ENCODE data around the gene FGF14. TPM values are rescaled to one million over a fixed set of nuclear protein-coding genes. Genes with fewer than 3 reads are reported as not detected.

The FGF14 gene
- total and polyA plus RNA-seq, 4 experiments from 2014 or later = 0.33 to 0.55 (median 0.35) TPM; not detected in 1

DNA sequence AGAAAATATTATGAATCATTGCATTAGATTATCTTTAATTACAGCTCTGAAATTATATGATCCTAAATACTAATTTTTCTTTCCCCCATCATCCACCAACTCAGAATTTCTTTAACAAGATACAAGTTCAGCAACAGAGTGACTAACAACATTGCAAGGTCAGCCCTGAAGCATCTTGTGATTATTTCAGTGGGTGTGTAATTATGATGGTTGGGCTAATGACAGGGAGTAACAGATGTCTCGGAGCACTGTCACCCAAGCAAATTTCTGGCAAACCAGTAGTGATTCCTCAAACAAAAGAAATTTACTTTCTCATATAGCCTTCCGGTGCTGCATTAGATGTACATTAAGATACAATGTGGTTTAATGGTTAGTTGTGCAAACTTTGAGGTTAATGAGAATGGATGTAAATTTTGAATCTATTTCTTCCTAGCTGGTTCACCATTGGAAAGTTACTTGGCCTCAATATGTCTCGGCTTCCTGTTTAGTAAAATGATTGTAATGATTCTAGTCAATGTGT lies 710.4 kb downstream of the FGF14 start:
- Histone ChIP-seq H3K4me1 (ENCODE audit: insufficient read depth, low read length) (no peaks in the 10 kb centered on the region), H3K36me3 (ENCODE audit: insufficient read depth, low read length) (no peaks in the 10 kb centered on the region), H3K9me3 (ENCODE audit: control insufficient read depth in 1 of 2, low read length in 2 of 2) (no peaks in the 10 kb centered on the region), H3K4me3 (ENCODE audit: low read length in 2 of 2) (no peak overlapping the region), H3K27me3 (ENCODE audit: insufficient read depth, low read length) (no peaks in the 10 kb centered on the region), H3K27ac (ENCODE audit: low read depth, low read length) (no peak overlapping the region)
- H3K4me3 Mint-ChIP-seq = no peak overlapping the region
- DNase-seq = no peak
- peaks cover 8 to 9% of the 10 kb centered on the region in 2 donors for H3K27me3 Mint-ChIP-seq
- no peaks in the 10 kb centered on the region for H3K36me3 Mint-ChIP-seq
- intact Hi-C loops (cut with micrococcal nuclease) = no loop called here
- H3K4me1 Mint-ChIP-seq = no peaks in the 10 kb centered on the region
- no peak overlapping the region for H3K27ac Mint-ChIP-seq
- no peaks in the 10 kb centered on the region for H3K9me3 Mint-ChIP-seq
- ChIA-PET POLR2A (ENCODE audit: partially characterized antibody) (no interaction called here), CTCF (ENCODE audit: partially characterized antibody) (no interaction called here)

- ChIA-PET CTCF (ENCODE audit: partially characterized antibody) (no interaction called here), POLR2A (ENCODE audit: partially characterized antibody) (no interaction called here)
- no peak overlapping the region for H3K27ac ChIP-seq (ENCODE audit: low read depth, low read length)
- Mint-ChIP-seq H3K27me3 (peaks cover 8% of the 10 kb centered on the region in 2 donors), H3K36me3 (no peaks in the 10 kb centered on the region), H3K4me1 (no peaks in the 10 kb centered on the region), H3K9me3 (no peaks in the 10 kb centered on the region), H3K4me3 (no peak overlapping the region), H3K27ac (no peak overlapping the region)
- H3K4me3 ChIP-seq (ENCODE audit: low read length in 2 of 2) = no peak overlapping the region
- H3K4me1 ChIP-seq (ENCODE audit: insufficient read depth, low read length) = no peaks in the 10 kb centered on the region
- no peak for DNase-seq
- H3K9me3 ChIP-seq (ENCODE audit: control insufficient read depth in 1 of 2, low read length in 2 of 2) = no peaks in the 10 kb centered on the region
- no peaks in the 10 kb centered on the region for H3K36me3 ChIP-seq (ENCODE audit: insufficient read depth, low read length)
- no peaks in the 10 kb centered on the region for H3K27me3 ChIP-seq (ENCODE audit: insufficient read depth, low read length)
- intact Hi-C loops (cut with micrococcal nuclease) = no loop called here
Observed at GRCh38 chr13:101690871-101691270, 711.0 kb downstream of the FGF14 start.

DNA sequence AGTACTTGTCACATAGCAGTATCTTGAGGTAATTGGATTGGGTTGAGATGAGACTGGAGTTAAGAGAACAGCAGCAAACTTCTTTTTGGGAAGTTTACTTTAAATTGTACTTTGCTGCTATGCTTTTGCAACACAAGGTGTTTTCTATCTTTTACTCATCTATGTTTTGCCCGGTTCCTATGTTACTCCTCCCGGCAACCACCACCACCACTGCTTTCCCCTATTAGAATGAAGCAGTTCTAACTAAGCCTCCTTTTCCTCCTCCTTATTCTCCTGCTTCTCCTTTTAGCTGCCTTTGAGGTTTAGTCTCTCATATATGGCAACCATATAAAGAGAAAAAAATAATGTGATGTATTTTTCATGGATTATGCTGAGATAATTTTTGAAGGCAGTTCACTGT lies 715.8 kb downstream of the FGF14 start:
- Mint-ChIP-seq H3K27ac (no peak overlapping the region), H3K27me3 (peaks cover 16% of the 10 kb centered on the region in 2 donors), H3K4me3 (no peak overlapping the region), H3K4me1 (no peaks in the 10 kb centered on the region), H3K36me3 (no peaks in the 10 kb centered on the region), H3K9me3 (no peaks in the 10 kb centered on the region)
- no peaks in the 10 kb centered on the region for H3K9me3 ChIP-seq (ENCODE audit: control insufficient read depth in 1 of 2, low read length in 2 of 2)
- intact Hi-C loops (cut with micrococcal nuclease) = no loop called here
- CTCF ChIA-PET (ENCODE audit: partially characterized antibody) = no interaction called here
- no peak for DNase-seq
- H3K27me3 ChIP-seq (ENCODE audit: insufficient read depth, low read length) = no peaks in the 10 kb centered on the region
- H3K27ac ChIP-seq (ENCODE audit: low read depth, low read length) = no peak overlapping the region
- H3K4me3 ChIP-seq (ENCODE audit: low read length in 2 of 2) = no peak overlapping the region
- POLR2A ChIA-PET (ENCODE audit: partially characterized antibody) = no interaction called here
- H3K4me1 ChIP-seq (ENCODE audit: insufficient read depth, low read length) = no peaks in the 10 kb centered on the region
- no peaks in the 10 kb centered on the region for H3K36me3 ChIP-seq (ENCODE audit: insufficient read depth, low read length)

GRCh38 chr13:101681834-101682233 lies 720.0 kb downstream of the FGF14 start:
- ChIA-PET CTCF (ENCODE audit: partially characterized antibody) (no interaction called here), POLR2A (ENCODE audit: partially characterized antibody) (no interaction called here)
- no peak overlapping the region for H3K4me3 Mint-ChIP-seq
- H3K9me3 Mint-ChIP-seq = no peaks in the 10 kb centered on the region
- H3K36me3 Mint-ChIP-seq = no peaks in the 10 kb centered on the region
- intact Hi-C loops (cut with micrococcal nuclease) = no loop called here
- H3K4me3 ChIP-seq (ENCODE audit: low read length in 2 of 2) = no peak overlapping the region
- DNase-seq = no peak
- H3K27ac ChIP-seq (ENCODE audit: low read depth, low read length) = no peak overlapping the region
- H3K36me3 ChIP-seq (ENCODE audit: insufficient read depth, low read length) = no peaks in the 10 kb centered on the region
- H3K9me3 ChIP-seq (ENCODE audit: control insufficient read depth in 1 of 2, low read length in 2 of 2) = no peaks in the 10 kb centered on the region
- H3K4me1 Mint-ChIP-seq = no peaks in the 10 kb centered on the region
- H3K27me3 ChIP-seq (ENCODE audit: insufficient read depth, low read length) = no peaks in the 10 kb centered on the region
- H3K27me3 Mint-ChIP-seq = peaks cover 8 to 9% of the 10 kb centered on the region in 2 donors
- no peak overlapping the region for H3K27ac Mint-ChIP-seq
- H3K4me1 ChIP-seq (ENCODE audit: insufficient read depth, low read length) = no peaks in the 10 kb centered on the region

GRCh38 chr13:101673360-101674105 lies 728.3 kb downstream of the FGF14 start:
- Histone ChIP-seq H3K27me3 (ENCODE audit: insufficient read depth, low read length) (no peaks in the 10 kb centered on the region), H3K36me3 (ENCODE audit: insufficient read depth, low read length) (no peaks in the 10 kb centered on the region), H3K27ac (ENCODE audit: low read depth, low read length) (no peak overlapping the region), H3K4me3 (ENCODE audit: low read length in 2 of 2) (no peak overlapping the region), H3K9me3 (ENCODE audit: control insufficient read depth in 1 of 2, low read length in 2 of 2) (no peaks in the 10 kb centered on the region), H3K4me1 (ENCODE audit: insufficient read depth, low read length) (no peaks in the 10 kb centered on the region)
- ChIA-PET POLR2A (ENCODE audit: partially characterized antibody) (no interaction called here), CTCF (ENCODE audit: partially characterized antibody) (no interaction called here)
- intact Hi-C loops (cut with micrococcal nuclease) = no loop called here
- H3K27ac Mint-ChIP-seq = no peak overlapping the region
- H3K4me3 Mint-ChIP-seq = no peak overlapping the region
- no peaks in the 10 kb centered on the region for H3K4me1 Mint-ChIP-seq
- no peaks in the 10 kb centered on the region for H3K27me3 Mint-ChIP-seq
- no peak for DNase-seq
- H3K36me3 Mint-ChIP-seq = no peaks in the 10 kb centered on the region
- peaks cover 0 to 5% (median 1%) of the 10 kb centered on the region in 8 donors for H3K9me3 Mint-ChIP-seq

DNA sequence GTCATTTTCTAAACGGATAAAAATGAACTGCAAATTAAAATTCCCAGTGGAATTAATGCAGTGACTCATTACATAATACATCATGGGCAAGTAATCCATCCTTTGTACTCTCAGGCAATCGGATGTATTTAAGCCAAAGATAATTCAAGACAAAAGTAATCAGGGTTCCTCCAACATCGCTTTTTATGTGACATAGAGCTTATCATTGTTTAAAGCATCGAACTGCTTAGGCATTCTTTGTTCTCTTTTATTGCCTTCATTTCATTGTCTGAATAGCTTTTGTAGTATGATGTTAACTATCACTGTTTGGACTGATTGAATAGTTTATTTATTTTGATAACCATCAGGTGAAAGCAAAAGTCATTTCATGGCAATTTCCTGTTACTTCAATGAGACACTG lies 740.0 kb downstream of the FGF14 start:
- H3K9me3 ChIP-seq (ENCODE audit: control insufficient read depth in 1 of 2, low read length in 2 of 2) = no peaks in the 10 kb centered on the region
- H3K9me3 Mint-ChIP-seq = peaks cover 0 to 5% (median 3%) of the 10 kb centered on the region in 8 donors
- H3K4me1 Mint-ChIP-seq = no peaks in the 10 kb centered on the region
- no peak overlapping the region for H3K27ac Mint-ChIP-seq
- H3K4me1 ChIP-seq (ENCODE audit: insufficient read depth, low read length) = no peaks in the 10 kb centered on the region
- peaks cover 0 to 1% of the 10 kb centered on the region in 2 donors for H3K27me3 Mint-ChIP-seq
- no peaks in the 10 kb centered on the region for H3K36me3 ChIP-seq (ENCODE audit: insufficient read depth, low read length)
- intact Hi-C loops (cut with micrococcal nuclease) = no loop called here
- no peak overlapping the region for H3K4me3 ChIP-seq (ENCODE audit: low read length in 2 of 2)
- DNase-seq = no peak
- no peak overlapping the region for H3K27ac ChIP-seq (ENCODE audit: low read depth, low read length)
- ChIA-PET POLR2A (ENCODE audit: partially characterized antibody) (no interaction called here), CTCF (ENCODE audit: partially characterized antibody) (no interaction called here)
- H3K27me3 ChIP-seq (ENCODE audit: insufficient read depth, low read length) = no peaks in the 10 kb centered on the region
- no peaks in the 10 kb centered on the region for H3K36me3 Mint-ChIP-seq
- H3K4me3 Mint-ChIP-seq = no peak overlapping the region

Measured in CD4-positive, alpha-beta memory T cell (primary cell).